HG03039 (cell line): ENCODE data around the gene DNAJC5G.
"Not testable (repeated sequence)": the region's sequence is repeated elsewhere in the genome, so short reads cannot be mapped to it uniquely, and the experiment has no call there.

Experiments used
- ATAC-seq: cut with Tn5 transposase; IDR thresholded peaks from one replicate; pipeline ENCODE4 v1.9.1; 2021; ENCODE audit warnings: mild to moderate bottlenecking, moderate library complexity; ENCODE audit not compliant: unreplicated experiment

DNAJC5G gene

GRCh38 chr2:27272537-27273522 lies 2.4 kb upstream of the DNAJC5G start:
- ATAC-seq, result not testable (repeated sequence)

- ATAC-seq, result no peak
Observed at GRCh38 chr2:27278010-27278409, 2.8 kb downstream of the DNAJC5G start.

- ATAC-seq, result no peak
Observed at GRCh38 chr2:27280826-27281225, 5.6 kb downstream of the DNAJC5G start.

GRCh38 chr2:27281442-27281841 lies 6.2 kb downstream of the DNAJC5G start:
- ATAC-seq, result no peak

GRCh38 chr2:27281855-27282559 lies 6.8 kb downstream of the DNAJC5G start, which contains the start of gene TRIM54:
Gene TRIM54 (plus strand): TSS chr2:27282429. CDS start chr2:27282732, 303 bp downstream.
- no peak for ATAC-seq

GRCh38 chr2:27282892-27283291 lies 7.7 kb downstream of the DNAJC5G start:
- no peak for ATAC-seq

GRCh38 chr2:27284996-27285395 lies 9.8 kb downstream of the DNAJC5G start:
- no peak for ATAC-seq

- ATAC-seq, result no peak
Observed at GRCh38 chr2:27285481-27285880, 10.2 kb downstream of the DNAJC5G start.

GRCh38 chr2:27288610-27289009 lies 13.4 kb downstream of the DNAJC5G start:
- no peak for ATAC-seq

- no peak for ATAC-seq
Observed at GRCh38 chr2:27290549-27290948, 15.3 kb downstream of the DNAJC5G start.

- ATAC-seq, result no peak
Observed at GRCh38 chr2:27291865-27292264, 16.6 kb downstream of the DNAJC5G start.

GRCh38 chr2:27294928-27295327 lies 19.7 kb downstream of the DNAJC5G start:
- no peak for ATAC-seq

GRCh38 chr2:27296481-27296880 lies 21.2 kb downstream of the DNAJC5G start:
- ATAC-seq, result no peak

GRCh38 chr2:27297195-27297594 lies 22.0 kb downstream of the DNAJC5G start:
- ATAC-seq, result no peak

- no peak for ATAC-seq
Observed at GRCh38 chr2:27298391-27299080, 23.3 kb downstream of the DNAJC5G start.

- not testable (repeated sequence) for ATAC-seq
Observed at GRCh38 chr2:27300606-27301005, 25.4 kb downstream of the DNAJC5G start.

GRCh38 chr2:27303093-27304025 lies 28.1 kb downstream of the DNAJC5G start:
- ATAC-seq, result no peak

- ATAC-seq, result no peak
Observed at GRCh38 chr2:27304488-27305240, 29.4 kb downstream of the DNAJC5G start.

- ATAC-seq, result no peak
Observed at GRCh38 chr2:27305516-27305915, 30.3 kb downstream of the DNAJC5G start.
